Muscle of arm (tissue), 12 donors: ENCODE measurements around the gene C16orf54. TPM values are rescaled to one million over a fixed set of nuclear protein-coding genes. Genes with fewer than 3 reads are reported as not detected.
"Not testable (repeated sequence)": the region's sequence is repeated elsewhere in the genome, so short reads cannot be mapped to it uniquely, and the experiment has no call there.

ENCODE experiments used
- DNase-seq: peaks from one replicate; pipeline ENCODE4 v3.0.0-alpha.2; 2013
- polyA plus RNA-seq, 12 donors: library from polyadenylated mRNA; unstranded; fragments of 120-200 nt; gene quantifications; one replicate each; pipeline ENCODE4 v1.2.1, GENCODE V29; 2013; ENCODE audit not compliant: insufficient read length in 12 of 12

The C16orf54 gene
- polyA plus RNA-seq, 12 donors = 0.10 to 1.4 (median 0.25) TPM; not detected in 2

DNA sequence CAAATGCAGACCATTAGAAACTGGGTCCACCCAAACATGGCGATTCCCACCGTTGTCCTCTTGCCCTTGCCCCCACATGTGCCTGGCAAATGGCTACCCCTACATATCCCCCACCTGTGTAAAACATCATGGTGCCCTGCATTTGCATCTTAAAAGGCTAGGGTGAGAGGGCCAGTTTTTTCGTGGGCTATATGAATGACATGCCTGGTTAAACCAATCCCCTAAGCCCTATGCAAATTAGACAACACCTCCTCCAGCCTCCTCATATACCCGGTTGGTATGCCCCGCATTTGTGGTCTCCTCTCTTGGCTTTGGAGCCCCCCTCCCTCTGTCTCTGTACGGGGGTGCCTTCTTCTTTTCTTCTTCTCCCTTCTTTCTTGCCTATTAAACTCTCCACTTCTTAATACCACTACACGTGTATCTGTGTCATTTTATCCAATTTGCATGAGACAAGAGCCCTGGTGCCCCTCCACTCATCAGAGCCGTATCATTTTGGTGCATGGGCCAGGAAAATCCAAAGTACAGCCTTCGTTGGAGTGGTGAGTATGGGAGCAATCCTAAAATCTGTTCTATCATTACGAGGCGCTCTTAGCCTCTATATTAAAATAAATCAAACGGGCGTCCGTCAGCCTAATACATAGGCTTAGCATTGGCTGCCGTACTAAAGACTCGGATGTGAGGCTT is 36.7 kb downstream of the C16orf54 start:
- no peak for DNase-seq

DNA sequence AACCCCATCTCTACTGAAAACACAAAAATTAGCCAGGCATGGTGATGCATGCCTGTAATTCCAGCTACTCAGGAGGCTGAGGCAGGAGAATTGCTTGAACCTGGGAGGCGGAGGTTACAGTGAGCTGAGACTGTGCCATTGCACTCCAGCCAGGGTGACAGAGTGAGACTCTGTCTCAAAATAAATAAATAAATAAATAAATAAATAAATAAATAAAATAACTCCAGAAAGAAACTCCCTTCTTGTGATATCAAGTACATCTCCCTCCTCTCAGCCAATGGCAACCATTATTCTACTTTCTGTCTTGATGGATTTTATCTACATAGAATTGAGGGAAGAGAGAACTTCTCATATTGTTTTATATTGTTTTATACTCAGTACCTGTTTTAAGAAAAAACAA is 38.6 kb downstream of the C16orf54 start:
- not testable (repeated sequence) for DNase-seq

DNA sequence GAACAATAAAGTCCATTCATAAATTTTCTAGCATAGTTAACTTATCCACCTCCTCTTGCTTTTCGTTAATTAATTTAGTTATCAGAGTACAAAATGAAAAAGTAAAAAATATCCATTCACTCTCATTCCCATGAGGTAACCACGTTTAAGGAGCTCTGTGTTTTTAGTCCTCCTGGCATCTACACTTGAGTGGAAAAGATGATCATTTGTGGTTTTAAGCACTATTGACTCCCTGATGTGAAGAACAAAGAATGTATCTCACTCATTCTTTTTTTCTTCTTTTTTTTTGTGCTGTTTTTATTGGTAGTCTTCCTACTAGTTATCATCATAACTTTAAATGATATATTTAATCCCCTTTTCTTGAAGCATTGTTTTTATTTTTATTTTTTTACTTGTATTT is 40.8 kb downstream of the C16orf54 start:
- no peak for DNase-seq

DNA sequence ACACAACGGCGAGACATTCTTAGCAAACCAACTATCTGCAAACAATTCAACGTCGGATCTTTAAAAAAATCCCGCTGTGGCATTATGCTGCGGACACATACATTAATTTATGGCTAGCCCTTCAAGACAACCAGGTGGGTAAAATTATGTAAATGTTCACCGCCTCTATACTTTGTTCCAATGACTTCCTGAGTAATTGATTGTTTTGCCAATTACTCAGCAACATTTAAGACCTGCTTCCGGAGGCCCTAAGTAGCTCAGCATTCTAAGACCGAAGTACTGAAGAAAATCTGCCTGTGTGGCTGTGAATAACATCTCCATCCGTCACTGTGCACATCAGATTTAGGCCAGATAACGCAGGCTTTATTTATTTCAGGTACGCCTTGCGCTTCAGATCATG is 43.5 kb downstream of the C16orf54 start:
- DNase-seq = no peak

DNA sequence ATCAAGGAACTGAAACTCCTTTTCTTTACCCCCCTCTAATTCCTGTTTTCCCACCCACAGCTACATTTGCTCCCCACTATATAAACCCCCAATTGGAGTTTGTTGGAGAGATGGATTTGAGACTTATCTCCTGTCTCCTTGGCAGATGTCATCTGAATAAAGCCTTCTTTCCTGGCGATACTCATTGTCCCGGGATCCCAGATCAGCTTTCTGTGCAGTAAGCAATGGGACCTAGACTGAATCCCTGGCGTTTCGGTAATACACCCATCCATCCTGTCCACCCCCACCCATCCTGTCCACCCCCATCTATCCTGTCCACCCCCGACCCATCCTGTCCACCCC is 44.6 kb downstream of the C16orf54 start:
- no peak for DNase-seq

DNA sequence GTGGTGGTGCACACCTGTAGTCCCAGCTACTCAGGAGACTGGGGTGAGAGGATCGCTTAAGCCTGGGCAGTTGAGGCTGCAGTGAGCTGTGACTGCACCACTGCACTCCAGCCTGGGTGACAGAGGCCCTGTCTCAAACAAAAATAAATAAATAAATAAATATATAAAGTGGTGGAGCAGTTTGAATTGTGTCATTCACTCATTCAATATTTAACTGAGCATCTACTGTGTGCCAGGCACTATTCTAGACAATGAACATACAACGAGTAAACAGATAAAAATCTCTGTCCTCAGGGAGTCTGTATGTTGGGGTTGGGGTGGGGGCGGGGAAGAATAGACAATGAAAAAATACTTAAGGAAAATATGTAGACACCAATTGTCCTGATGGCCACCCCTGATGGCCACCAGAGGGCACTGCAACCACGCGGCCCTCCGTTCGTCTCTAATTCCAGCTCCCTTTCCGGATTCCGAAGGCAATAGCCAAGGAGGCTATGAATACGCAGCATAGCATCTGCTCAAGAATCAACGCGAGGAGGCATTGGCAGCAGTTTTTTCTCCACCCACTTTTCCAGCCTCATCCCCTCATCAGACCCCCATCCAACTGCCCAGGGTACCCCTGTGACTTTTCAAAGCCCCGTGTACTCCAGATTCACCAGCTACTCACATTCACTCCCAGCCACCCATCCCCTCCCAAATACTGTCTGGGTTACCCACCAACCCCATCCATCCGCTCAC is 45.4 kb downstream of the C16orf54 start:
- peak; percentile 62 for DNase-seq

- no peak for DNase-seq
Measured at GRCh38 chr16:29699324-29700219, 46.2 kb downstream of the C16orf54 start.

DNA sequence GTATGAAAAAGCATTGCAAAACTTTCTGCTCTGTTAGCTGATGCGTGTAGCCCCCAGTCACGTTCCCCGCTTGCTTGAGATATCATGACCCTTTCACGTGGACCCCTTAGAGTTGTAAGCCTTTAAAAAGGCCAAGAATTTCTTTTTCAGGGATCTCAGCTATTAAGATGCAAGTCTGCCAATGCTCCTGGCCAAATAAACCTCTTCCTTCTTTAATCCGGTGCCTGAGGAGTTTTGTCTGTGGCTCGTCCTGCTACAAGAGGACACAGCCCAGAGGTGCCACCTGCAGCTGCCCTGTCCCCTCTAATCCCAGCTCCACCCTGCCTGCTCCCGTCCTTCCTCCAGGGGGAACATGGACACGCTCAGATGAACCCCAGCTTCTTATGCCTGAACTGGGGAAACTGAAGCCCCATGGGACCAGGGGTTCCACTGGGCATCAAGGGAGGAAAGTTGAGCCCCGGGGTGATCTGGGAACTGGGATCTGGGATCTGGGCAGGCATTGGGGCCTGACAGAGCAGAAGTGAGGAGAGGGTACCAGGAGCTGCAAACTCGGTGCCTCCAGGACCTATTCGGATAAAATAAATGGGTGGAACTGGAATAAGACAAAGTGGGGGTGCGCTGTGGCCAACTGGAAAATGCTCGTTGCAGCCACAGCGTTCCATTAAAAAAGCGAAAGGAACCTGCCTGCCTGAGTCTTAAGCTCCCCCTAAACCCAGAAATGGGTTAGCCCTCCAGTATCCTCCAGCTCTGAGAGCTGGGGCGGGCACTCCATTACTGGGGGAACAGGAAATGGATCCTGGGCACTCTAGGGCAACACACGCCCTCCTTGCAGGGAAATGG is 47.1 kb downstream of the C16orf54 start:
- DNase-seq = no peak

GRCh38 chr16:29698042-29698441 is 47.7 kb downstream of the C16orf54 start:
- no peak for DNase-seq

DNA sequence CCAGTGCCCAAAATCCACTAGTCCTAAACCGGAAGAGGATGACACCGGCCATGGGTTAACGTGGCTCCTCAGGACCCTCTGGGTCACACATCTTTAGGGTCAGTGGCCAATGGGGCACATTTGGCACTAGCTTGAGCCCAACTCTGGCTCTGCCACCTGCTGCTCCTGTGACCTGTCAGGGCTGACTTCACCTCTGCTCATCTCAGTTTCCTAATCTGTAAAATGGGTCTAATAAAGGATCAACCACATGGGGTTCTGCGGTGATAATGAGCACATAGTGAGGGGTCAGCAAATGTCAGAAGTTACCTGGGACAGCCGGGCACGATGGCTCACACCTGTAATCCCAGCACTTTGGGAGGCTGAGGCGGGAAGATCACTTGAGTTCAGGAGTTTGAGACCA is 48.4 kb downstream of the C16orf54 start:
- no peak for DNase-seq

DNA sequence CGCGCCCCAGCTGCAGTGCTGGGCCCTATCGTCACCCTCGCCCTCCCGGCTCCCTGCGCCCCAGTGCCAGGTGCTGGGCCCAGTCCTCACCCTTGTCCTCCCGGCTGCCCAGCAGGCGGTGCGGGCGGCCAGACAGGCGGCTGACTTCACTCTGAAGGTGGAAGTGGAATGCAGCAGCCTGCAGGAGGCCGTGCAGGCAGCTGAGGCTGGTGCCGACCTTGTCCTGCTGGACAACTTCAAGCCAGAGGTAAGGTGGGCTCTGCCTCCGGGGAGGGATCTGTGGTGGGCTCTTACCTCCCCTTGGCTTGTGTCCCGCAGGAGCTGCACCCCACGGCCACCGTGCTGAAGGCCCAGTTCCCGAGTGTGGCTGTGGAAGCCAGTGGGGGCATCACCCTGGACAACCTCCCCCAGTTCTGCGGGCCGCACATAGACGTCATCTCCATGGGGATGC is 48.9 kb downstream of the C16orf54 start:
- DNase-seq = no peak

- DNase-seq = not testable (repeated sequence)
Measured at GRCh38 chr16:29695675-29696074, 50.1 kb downstream of the C16orf54 start.

DNA sequence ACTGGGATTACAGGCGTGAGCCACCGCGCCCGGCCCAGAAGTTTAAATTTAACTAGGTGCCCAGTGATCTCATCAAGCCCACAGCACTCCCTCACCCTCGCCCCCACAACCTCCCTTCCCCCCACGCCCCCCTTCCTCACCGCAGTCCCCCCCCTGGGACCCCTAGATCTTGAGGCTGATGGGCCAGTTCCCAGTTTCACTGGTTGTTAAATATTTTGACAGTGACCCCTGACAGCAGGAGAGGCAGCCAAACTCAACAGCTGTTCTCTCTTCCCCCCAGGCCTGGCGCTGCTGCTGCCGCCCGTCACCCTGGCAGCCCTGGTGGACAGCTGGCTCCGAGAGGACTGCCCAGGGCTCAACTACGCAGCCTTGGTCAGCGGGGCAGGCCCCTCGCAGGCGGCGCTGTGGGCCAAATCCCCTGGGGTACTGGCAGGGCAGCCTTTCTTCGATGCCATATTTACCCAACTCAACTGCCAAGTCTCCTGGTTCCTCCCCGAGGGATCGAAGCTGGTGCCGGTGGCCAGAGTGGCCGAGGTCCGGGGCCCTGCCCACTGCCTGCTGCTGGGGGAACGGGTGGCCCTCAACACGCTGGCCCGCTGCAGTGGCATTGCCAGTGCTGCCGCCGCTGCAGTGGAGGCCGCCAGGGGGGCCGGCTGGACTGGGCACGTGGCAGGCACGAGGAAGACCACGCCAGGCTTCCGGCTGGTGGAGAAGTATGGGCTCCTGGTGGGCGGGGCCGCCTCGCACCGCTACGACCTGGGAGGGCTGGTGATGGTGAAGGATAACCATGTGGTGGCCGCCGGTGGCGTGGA is 51.2 kb downstream of the C16orf54 start:
- peak; percentile 41 for DNase-seq

- not testable (repeated sequence) for DNase-seq
Measured at GRCh38 chr16:29692606-29693005, 53.2 kb downstream of the C16orf54 start.

Other genes with a start within 250 kb of the C16orf54 start
- gene NPIPB12, start 239.6 kb downstream of the C16orf54 start, polyA plus RNA-seq = 100 to 1,000 TPM in 1 of 12 donors, 10 to 100 TPM in 9, 1 to 10 TPM in 1, not detected in 1; 9.9 to 124 (median 27.0) TPM
- 1 to 10 TPM in 3 of 12 donors, under 1 TPM in 7, not detected in 2; 0.72 to 8.2 (median 0.88) TPM for gene SPN, start 82.7 kb downstream of the C16orf54 start, polyA plus RNA-seq
- 100 to 1,000 TPM in 1 of 12 donors, 10 to 100 TPM in 10, not detected in 1; 42.0 to 115 (median 54.3) TPM for gene QPRT, start 66.8 kb downstream of the C16orf54 start, polyA plus RNA-seq
- gene ZG16, start 32.3 kb upstream of the C16orf54 start, polyA plus RNA-seq = 1 to 10 TPM in 1 of 12 donors, under 1 TPM in 1, not detected in 10; 0.05 to 4.4 TPM
- gene KIF22, start 44.8 kb upstream of the C16orf54 start, polyA plus RNA-seq = 10 to 100 TPM in 11 of 12 donors, not detected in 1; 23.1 to 55.3 (median 33.6) TPM
- 100 to 1,000 TPM in 11 of 12 donors, not detected in 1; 185 to 364 (median 230) TPM for gene MAZ, start 60.5 kb upstream of the C16orf54 start, polyA plus RNA-seq
- 10 to 100 TPM in 10 of 12 donors, 1 to 10 TPM in 1, not detected in 1; 9.3 to 42.8 (median 13.9) TPM for gene PRRT2, start 66.2 kb upstream of the C16orf54 start, polyA plus RNA-seq
- gene PAGR1, start 70.2 kb upstream of the C16orf54 start, polyA plus RNA-seq = 10 to 100 TPM in 11 of 12 donors, not detected in 1; 22.9 to 47.7 (median 28.2) TPM
- gene MVP, start 74.5 kb upstream of the C16orf54 start, polyA plus RNA-seq = 100 to 1,000 TPM in 1 of 12 donors, 10 to 100 TPM in 10, not detected in 1; 11.5 to 112 (median 18.7) TPM
- gene CDIPT, start 117.2 kb upstream of the C16orf54 start, polyA plus RNA-seq = 10 to 100 TPM in 11 of 12 donors, not detected in 1; 32.1 to 48.9 (median 40.2) TPM
- 1 to 10 TPM in 10 of 12 donors, under 1 TPM in 1, not detected in 1; 0.99 to 9.6 (median 1.5) TPM for gene SEZ6L2, start 153.6 kb upstream of the C16orf54 start, polyA plus RNA-seq
- gene ASPHD1, start 154.5 kb upstream of the C16orf54 start, polyA plus RNA-seq = 10 to 100 TPM in 1 of 12 donors, under 1 TPM in 9, not detected in 2; 0.27 to 10.5 (median 0.32) TPM
- gene KCTD13, start 180.2 kb upstream of the C16orf54 start, polyA plus RNA-seq = 10 to 100 TPM in 6 of 12 donors, 1 to 10 TPM in 5, not detected in 1; 7.6 to 21.0 (median 10.7) TPM
- gene TMEM219, start 216.1 kb upstream of the C16orf54 start, polyA plus RNA-seq = 10 to 100 TPM in 11 of 12 donors, not detected in 1; 54.9 to 69.3 (median 60.5) TPM
- gene TAOK2, start 227.9 kb upstream of the C16orf54 start, polyA plus RNA-seq = 10 to 100 TPM in 11 of 12 donors, not detected in 1; 24.9 to 47.2 (median 31.2) TPM
- 10 to 100 TPM in 11 of 12 donors, not detected in 1; 10.2 to 15.6 (median 12.0) TPM for gene HIRIP3, start 249.6 kb upstream of the C16orf54 start, polyA plus RNA-seq